ENCODE results near the gene SLC2A4RG. TPM values are rescaled to one million over a fixed set of nuclear protein-coding genes. Genes with fewer than 3 reads are reported as not detected.

Gene SLC2A4RG
- total RNA-seq, 2 donors from 2014 or later, result 69.3 to 108 TPM

- TF ChIP-seq CTCF (conservative IDR thresholded peaks at IDR 0.05), result no peak
- WGBS, 2 experiments (ENCODE audit: insufficient coverage in 1 of 2, insufficient read length in 1 of 2), result 88 to 91% methylated on average over 12 of the region's 12 CpGs
Observed at GRCh38 chr20:63711085-63711645, 28.4 kb upstream of the SLC2A4RG start.

GRCh38 chr20:63712191-63712590 is 27.4 kb upstream of the SLC2A4RG start:
- no peak overlapping the region for H3K4me3 Mint-ChIP-seq

More at GRCh38 chr20:63711085-63711645, 28.4 kb upstream of the SLC2A4RG start:
- peaks cover 62% of the 10 kb centered on the region for H3K36me3 ChIP-seq (ENCODE audit: control insufficient read depth, insufficient read depth, low read length)
- H3K9me3 ChIP-seq (ENCODE audit: control insufficient read depth, low read length), result peaks cover 28% of the 10 kb centered on the region
- Mint-ChIP-seq H3K4me1 (peaks cover 9% of the 10 kb centered on the region), H3K9me3 (peaks cover 13% of the 10 kb centered on the region), H3K27ac (no peak overlapping the region), H3K36me3 (ENCODE audit: low read depth) (peaks cover 77% of the 10 kb centered on the region), H3K27me3 (ENCODE audit: insufficient read depth) (no peaks in the 10 kb centered on the region), H3K4me3 (no peak overlapping the region)
- H3K4me1 ChIP-seq (ENCODE audit: control insufficient read depth, insufficient read depth, low read length), result peaks cover 12% of the 10 kb centered on the region
- no peak overlapping the region for H3K27ac ChIP-seq (ENCODE audit: low read depth, low read length)
- no peak for DNase-seq
- no peak overlapping the region for H3K9ac ChIP-seq (ENCODE audit: extremely low read depth, low read length, poor library complexity, severe bottlenecking)
- H3K27me3 ChIP-seq (ENCODE audit: control insufficient read depth, insufficient read depth, low read length, poor library complexity, severe bottlenecking), result no peaks in the 10 kb centered on the region
- no peak overlapping the region for H3K4me3 ChIP-seq (ENCODE audit: low read length)

GRCh38 chr20:63714858-63715257 is 24.7 kb upstream of the SLC2A4RG start:
- H3K36me3 ChIP-seq (ENCODE audit: control insufficient read depth, insufficient read depth, low read length), result peaks cover 77% of the 10 kb centered on the region
- no peaks in the 10 kb centered on the region for H3K4me1 Mint-ChIP-seq
- no peak overlapping the region for H3K4me3 Mint-ChIP-seq

More at GRCh38 chr20:63712191-63712590, 27.4 kb upstream of the SLC2A4RG start:
- Mint-ChIP-seq H3K27ac (no peak overlapping the region), H3K9me3 (peaks cover 13% of the 10 kb centered on the region), H3K36me3 (ENCODE audit: low read depth) (peaks cover 77% of the 10 kb centered on the region), H3K4me1 (peaks cover 4% of the 10 kb centered on the region), H3K27me3 (ENCODE audit: insufficient read depth) (no peaks in the 10 kb centered on the region)
- DNase-seq, result no peak
- 95 to 100% methylated on average over 1 of the region's 1 CpG for WGBS, 2 experiments (ENCODE audit: insufficient coverage in 1 of 2, insufficient read length in 1 of 2)
- no peak overlapping the region for H3K4me3 ChIP-seq (ENCODE audit: low read length)
- H3K36me3 ChIP-seq (ENCODE audit: control insufficient read depth, insufficient read depth, low read length), result peaks cover 61% of the 10 kb centered on the region
- no peaks in the 10 kb centered on the region for H3K27me3 ChIP-seq (ENCODE audit: control insufficient read depth, insufficient read depth, low read length, poor library complexity, severe bottlenecking)
- peaks cover 28% of the 10 kb centered on the region for H3K9me3 ChIP-seq (ENCODE audit: control insufficient read depth, low read length)
- no peak overlapping the region for H3K27ac ChIP-seq (ENCODE audit: low read depth, low read length)
- peaks cover 6% of the 10 kb centered on the region for H3K4me1 ChIP-seq (ENCODE audit: control insufficient read depth, insufficient read depth, low read length)
- no peak overlapping the region for H3K9ac ChIP-seq (ENCODE audit: extremely low read depth, low read length, poor library complexity, severe bottlenecking)
- no peak for TF ChIP-seq CTCF (conservative IDR thresholded peaks at IDR 0.05)

More at GRCh38 chr20:63714858-63715257, 24.7 kb upstream of the SLC2A4RG start:
- no peak for DNase-seq
- no peak overlapping the region for H3K27ac ChIP-seq (ENCODE audit: low read depth, low read length)
- no peak for TF ChIP-seq CTCF (conservative IDR thresholded peaks at IDR 0.05)
- peaks cover 28% of the 10 kb centered on the region for H3K9me3 ChIP-seq (ENCODE audit: control insufficient read depth, low read length)
- no peak overlapping the region for H3K4me3 ChIP-seq (ENCODE audit: low read length)
- Mint-ChIP-seq H3K27ac (no peak overlapping the region), H3K36me3 (ENCODE audit: low read depth) (peaks cover 81% of the 10 kb centered on the region), H3K9me3 (peaks cover 17% of the 10 kb centered on the region), H3K27me3 (ENCODE audit: insufficient read depth) (no peaks in the 10 kb centered on the region)
- no peaks in the 10 kb centered on the region for H3K27me3 ChIP-seq (ENCODE audit: control insufficient read depth, insufficient read depth, low read length, poor library complexity, severe bottlenecking)
- no peak overlapping the region for H3K9ac ChIP-seq (ENCODE audit: extremely low read depth, low read length, poor library complexity, severe bottlenecking)
- 97 to 100% methylated on average over 2 to 4 of the region's 5 CpGs for WGBS, 2 experiments (ENCODE audit: insufficient coverage in 1 of 2, insufficient read length in 1 of 2)
- no peaks in the 10 kb centered on the region for H3K4me1 ChIP-seq (ENCODE audit: control insufficient read depth, insufficient read depth, low read length)
